Measurements from ENCODE around the gene ARHGAP21. TPM values are rescaled to one million over a fixed set of nuclear protein-coding genes. Genes with fewer than 3 reads are reported as not detected.
"Not testable (repeated sequence)": the region's sequence is repeated elsewhere in the genome, so short reads cannot be mapped to it uniquely, and the experiment has no call there.

The ARHGAP21 gene
- total RNA-seq, 4 donors from 2014 or later = 83.2 to 118 (median 86.3) TPM

- intact Hi-C loops (cut with DNase I) = no loop called here
- WGBS, 2 donors = 88 to 91% methylated on average over 3 of the region's 3 CpGs
- Histone ChIP-seq H3K27ac (no peak overlapping the region), H3K4me1 (no peaks in the 10 kb centered on the region), H3K9me3 (no peaks in the 10 kb centered on the region), H3K36me3 (no peaks in the 10 kb centered on the region), H3K27me3 (no peaks in the 10 kb centered on the region), H3K4me3 (replicated peaks in 1 of 3) (no peak overlapping the region)
- no peak for TF ChIP-seq POLR2A (IDR thresholded peaks at IDR 0.05)
- TF ChIP-seq CTCF (IDR thresholded peaks at IDR 0.05) = no peak
- no peak for DNase-seq
Measured at GRCh38 chr10:24730811-24731210, 7.1 kb upstream of the ARHGAP21 start.

GRCh38 chr10:24727786-24728185 lies 4.1 kb upstream of the ARHGAP21 start:
- Histone ChIP-seq H3K4me1 (no peaks in the 10 kb centered on the region), H3K27me3 (no peaks in the 10 kb centered on the region), H3K9me3 (no peaks in the 10 kb centered on the region), H3K4me3 (replicated peaks in 1 of 3) (no peak overlapping the region), H3K36me3 (no peaks in the 10 kb centered on the region), H3K27ac (no peak overlapping the region)
- TF ChIP-seq POLR2A (IDR thresholded peaks at IDR 0.05) = no peak
- 85 to 86% methylated on average over 7 to 9 of the region's 9 CpGs for WGBS, 2 donors
- no peak for DNase-seq
- intact Hi-C loops (cut with DNase I) = loop anchor here (10.0 kb wide), 1 partner anchor 83 kb away; no protein-coding TSS in a partner anchor

- intact Hi-C loops (cut with DNase I) = loop anchor here (10.0 kb wide), 1 partner anchor 82 kb away; no protein-coding TSS in a partner anchor
- WGBS, 2 donors = 94 to 99% methylated on average over 5 of the region's 5 CpGs
Measured at GRCh38 chr10:24726626-24727025, 2.9 kb upstream of the ARHGAP21 start.

GRCh38 chr10:24726029-24726428 lies 2.3 kb upstream of the ARHGAP21 start:
- not testable (repeated sequence) for H3K9me3 ChIP-seq; H3K4me3 ChIP-seq (replicated peaks in 1 of 3); H3K27me3 ChIP-seq; H3K27ac ChIP-seq; H3K36me3 ChIP-seq; DNase-seq
- H3K4me1 ChIP-seq = peaks cover 2 to 10% of the 10 kb centered on the region in 2 donors
- 98 to 99% methylated on average over 5 of the region's 5 CpGs for WGBS, 2 donors
- intact Hi-C loops (cut with DNase I) = loop anchor here (10.0 kb wide), 1 partner anchor 81 kb away; no protein-coding TSS in a partner anchor

More at GRCh38 chr10:24726626-24727025, 2.9 kb upstream of the ARHGAP21 start:
- Histone ChIP-seq H3K36me3 (no peaks in the 10 kb centered on the region), H3K4me3 (replicated peaks in 1 of 3) (no peak overlapping the region), H3K4me1 (peaks cover 0 to 4% of the 10 kb centered on the region in 2 donors), H3K9me3 (no peaks in the 10 kb centered on the region), H3K27ac (no peak overlapping the region), H3K27me3 (no peaks in the 10 kb centered on the region)
- DNase-seq = no peak
- no peak for TF ChIP-seq CTCF (IDR thresholded peaks at IDR 0.05)
- TF ChIP-seq POLR2A (IDR thresholded peaks at IDR 0.05) = no peak

- intact Hi-C loops (cut with DNase I) = loop anchor here (10.0 kb wide), 1 partner anchor 80 kb away; no protein-coding TSS in a partner anchor
- WGBS, 2 donors = 1% methylated on average over 36 to 51 of the region's 52 CpGs
- Histone ChIP-seq H3K4me3 (replicated peaks in 1 of 3) (peak overlapping the region; percentile 8 to 77 (median 27)), H3K9me3 (no peaks in the 10 kb centered on the region), H3K27ac (peak overlapping the region; percentile 78 to 97 (median 96)), H3K27me3 (no peaks in the 10 kb centered on the region), H3K36me3 (no peaks in the 10 kb centered on the region), H3K4me1 (peaks cover 12 to 21% of the 10 kb centered on the region in 2 donors)
- DNase-seq = peak; percentile 99
- TF ChIP-seq CTCF (IDR thresholded peaks at IDR 0.05) (no peak), POLR2A (IDR thresholded peaks at IDR 0.05) (peak; percentile 54 to 98)
Measured at GRCh38 chr10:24724381-24725228, 918 bp upstream of the ARHGAP21 start.

- Histone ChIP-seq H3K4me3 (replicated peaks in 1 of 3) (peak overlapping the region in 1 of 3 donors; percentile 77), H3K27ac (peak overlapping the region; percentile 93 to 98 (median 96)), H3K9me3 (no peaks in the 10 kb centered on the region), H3K36me3 (no peaks in the 10 kb centered on the region), H3K4me1 (peaks cover 21 to 33% of the 10 kb centered on the region in 2 donors), H3K27me3 (no peaks in the 10 kb centered on the region)
- DNase-seq = peak; percentile 44 to 56
- no peak for TF ChIP-seq POLR2A (IDR thresholded peaks at IDR 0.05)
- TF ChIP-seq CTCF (IDR thresholded peaks at IDR 0.05) = no peak
- intact Hi-C loops (cut with DNase I) = loop anchor here (10.0 kb wide), 1 partner anchor 79 kb away; no protein-coding TSS in a partner anchor
- no CpG with 5 or more reads among the region's 70 CpGs for WGBS, 2 donors
Measured at GRCh38 chr10:24723386-24723787, 300 bp downstream of the ARHGAP21 start.

Measured in thyroid gland (tissue), 4 donors.